ENCODE data around the gene KRT84. TPM values are rescaled to one million over a fixed set of nuclear protein-coding genes. Genes with fewer than 3 reads are reported as not detected.
A peak's percentile ranks its signal among the peaks of the same experiment; 100 is the strongest.

Gene KRT84
- total and polyA plus RNA-seq, 10 of the 15 experiments (the other 5 are each of a cell fraction or from before 2014, with no cell fraction given): not detected

- ChIA-PET CTCF (interaction anchor here (0.7 to 2.2 kb wide), 10 partner anchors 10 to 508 kb away, joined by 3 to 21 read pairs (median 4); no protein-coding TSS in a partner anchor), RAD21 (ENCODE audit: unreplicated experiment) (no interaction called here), SMC1A (ENCODE audit: uncharacterized antibody, unreplicated experiment) (no interaction called here), POLR2A (interaction anchor here (0.5 kb wide), 1 partner anchor 308 kb away, joined by 4 read pairs; no protein-coding TSS in a partner anchor)
- DNase-seq (ENCODE audit: low read depth, low spot score): no peak
- peak; percentile 11 to 40 (median 33); a peak in 4 of 6 replicates for TF ChIP-seq CTCF (IDR thresholded peaks at IDR 0.05 in 2 of 3, conservative IDR thresholded peaks at IDR 0.05 in 1 of 3; ENCODE audit: control insufficient read depth in 2 of 3, extremely low read depth in 1 of 3, insufficient read depth in 1 of 3, low read depth in 3 of 3, low read length in 3 of 3)
- TF ChIP-seq BHLHE40 (IDR thresholded peaks at IDR 0.05; ENCODE audit: borderline replicate concordance in 1 of 2, low read depth in 2 of 2, low read length in 1 of 2): no peak
- no peak for TF ChIP-seq NFIC (IDR thresholded peaks at IDR 0.05; ENCODE audit: low read depth, low read length)
- TF ChIP-seq YY1 (IDR thresholded peaks at IDR 0.05; ENCODE audit: low read depth, low read length): no peak
- H3K4me2 ChIP-seq (ENCODE audit: control insufficient read depth, insufficient read depth): no peak overlapping the region
- no peaks in the 10 kb centered on the region; the same call in 1 of the 2 replicates for H4K20me1 ChIP-seq (ENCODE audit: control insufficient read depth, insufficient read depth)
- H3K4me3 ChIP-seq: no peak overlapping the region
- no peak for ATAC-seq
- BruUV-seq (replicated peaks): no TSS peak
- no peak overlapping the region for H2AFZ ChIP-seq (ENCODE audit: control insufficient read depth, low read depth, low read length)
- no peaks in the 10 kb centered on the region; a peak in 1 of 4 replicates for H3K27me3 ChIP-seq (replicated peaks in 1 of 2; ENCODE audit: control insufficient read depth in 2 of 2, insufficient read depth in 2 of 2, low read length in 1 of 2)
- H3K9me3 ChIP-seq (replicated peaks; ENCODE audit: control insufficient read depth, insufficient read depth, low read length): no peaks in the 10 kb centered on the region
- H3K9ac ChIP-seq (ENCODE audit: control insufficient read depth, insufficient read depth, low read length): no peak overlapping the region
- FAIRE-seq: no peak
- H3K36me3 ChIP-seq (ENCODE audit: control insufficient read depth in 2 of 2, insufficient read depth in 2 of 2, low read length in 1 of 2): no peaks in the 10 kb centered on the region
- intact Hi-C loops (cut with micrococcal nuclease; ENCODE audit: unreplicated experiment) (no loop called here), in situ Hi-C loops (cut with MboI) (no loop called here)
- WGBS (ENCODE audit: insufficient coverage, insufficient replicate concordance, low lambda C conversion rate, missing lambda C conversion rate): 43% methylated on average over 11 of the region's 11 CpGs
- no peak overlapping the region for H3K27ac ChIP-seq (ENCODE audit: control insufficient read depth, insufficient read depth)
- H3K79me2 ChIP-seq (ENCODE audit: control insufficient read depth, insufficient read depth, low read length): no peaks in the 10 kb centered on the region
- peaks cover 12% of the 10 kb centered on the region for H3K4me1 ChIP-seq (ENCODE audit: control insufficient read depth, insufficient read depth, low read length)
Measured at GRCh38 chr12:52362118-52362726, 23.2 kb downstream of the KRT84 start.

Data from GM12878 (cell line).